Stimulated activated CD8-positive, alpha-beta memory T cell treated with anti-CD3 and anti-CD28 coated beads, Interleukin-15, amount 100 ng/mL, for 48 hours (primary cell): ENCODE data around the gene TUBA3D.
A peak's percentile ranks its signal among the peaks of the same experiment; 100 is the strongest.
"Not testable (repeated sequence)": the region's sequence is repeated elsewhere in the genome, so short reads cannot be mapped to it uniquely, and the experiment has no call there.

Source experiments
- DNase-seq, 2 donors: peaks; one replicate each; pipeline ENCODE4 v3.0.0-alpha.2; 2020; ENCODE audit warnings: low read depth in 2 of 2

Gene TUBA3D

GRCh38 chr2:131514408-131515166 lies 38.7 kb downstream of the TUBA3D start:
- not testable (repeated sequence) for DNase-seq

GRCh38 chr2:131515235-131515634 lies 39.3 kb downstream of the TUBA3D start:
- DNase-seq, result not testable (repeated sequence)

GRCh38 chr2:131516011-131516410 lies 40.1 kb downstream of the TUBA3D start:
- no peak for DNase-seq

GRCh38 chr2:131516621-131517020 lies 40.7 kb downstream of the TUBA3D start:
- not testable (repeated sequence) for DNase-seq

- DNase-seq, result no peak
These were observed 41.4 kb downstream of the TUBA3D start for GRCh38 chr2:131517106-131517831.

- DNase-seq, result not testable (repeated sequence)
These were observed 41.9 kb downstream of the TUBA3D start for GRCh38 chr2:131517856-131518255.

- DNase-seq, result not testable (repeated sequence)
These were observed 42.6 kb downstream of the TUBA3D start for GRCh38 chr2:131518531-131518930.

- no peak for DNase-seq
These were observed 43.5 kb downstream of the TUBA3D start for GRCh38 chr2:131519466-131519865.

- not testable (repeated sequence) for DNase-seq
These were observed 44.1 kb downstream of the TUBA3D start for GRCh38 chr2:131519871-131520470.

GRCh38 chr2:131520526-131520925 lies 44.6 kb downstream of the TUBA3D start:
- DNase-seq, result no peak

GRCh38 chr2:131521524-131521923 lies 45.6 kb downstream of the TUBA3D start:
- DNase-seq, result not testable (repeated sequence)

GRCh38 chr2:131521961-131522781 lies 46.3 kb downstream of the TUBA3D start:
- DNase-seq, result no peak

GRCh38 chr2:131525256-131525655 lies 49.3 kb downstream of the TUBA3D start:
- DNase-seq, result not testable (repeated sequence)

GRCh38 chr2:131527131-131528001 lies 51.4 kb downstream of the TUBA3D start, which contains the start of gene CCDC74A:
TSS of gene CCDC74A (plus strand) at chr2:131527888. CDS start at chr2:131527971, 83 bp downstream.
- DNase-seq, result peak; percentile 71 to 80

GRCh38 chr2:131528981-131529863 lies 53.3 kb downstream of the TUBA3D start:
- not testable (repeated sequence) for DNase-seq

GRCh38 chr2:131529864-131530445 lies 54.0 kb downstream of the TUBA3D start:
- DNase-seq, result not testable (repeated sequence)

- not testable (repeated sequence) for DNase-seq
These were observed 54.9 kb downstream of the TUBA3D start for GRCh38 chr2:131530626-131531344.

- DNase-seq, result not testable (repeated sequence)
These were observed 55.7 kb downstream of the TUBA3D start for GRCh38 chr2:131531547-131532185.
